GM12878 (cell line): ENCODE measurements around the gene MSH3.

Experiments
- CBX3 ChIP-seq: fragments of 200-600 bp; sonication (generic); IDR thresholded peaks from 2 replicates; pipeline ENCODE4 v1.6.1; 2016; ENCODE audit warnings: low read depth, borderline replicate concordance
- CHD4 ChIP-seq: fragments of 200-600 bp; sonication (generic); IDR thresholded peaks from 2 replicates; pipeline ENCODE4 v1.6.1; 2016; ENCODE audit warnings: mild to moderate bottlenecking
- CREM ChIP-seq: IDR thresholded peaks from 2 replicates; pipeline ENCODE4 v1.6.1; 2014; ENCODE audit warnings: antibody characterized with exemption, low read depth
- EP300 ChIP-seq, 2 experiments: fragments of 150-350 bp in 1 of 2; IDR thresholded peaks; 2 replicates each; pipeline ENCODE4 v1.6.1; 2011 to 2012; ENCODE audit warnings: low read depth in 2 of 2, low read length in 2 of 2, borderline replicate concordance in 1 of 2, improper control_type of control experiment in 1 of 2, inconsistent platforms in 1 of 2; ENCODE audit not compliant: control insufficient read depth in 1 of 2
- IKZF1 ChIP-seq: fragments of 450-650 bp; conservative IDR thresholded peaks from 2 replicates; pipeline ENCODE4 v1.6.1; 2017; ENCODE audit warnings: antibody characterized with exemption, mild to moderate bottlenecking
- NR2F1 ChIP-seq: fragments of 450-650 bp; conservative IDR thresholded peaks from 2 replicates; pipeline ENCODE4 v1.6.1; 2017; ENCODE audit warnings: mild to moderate bottlenecking
- PAX5 ChIP-seq: IDR thresholded peaks from 2 replicates; pipeline ENCODE4 v1.6.1; 2011; ENCODE audit warnings: low read depth, low read length, borderline replicate concordance
- POU2F2 ChIP-seq: IDR thresholded peaks from 3 replicates; pipeline ENCODE4 v1.6.1; 2011; ENCODE audit warnings: low read depth, mild to moderate bottlenecking, low read length, borderline replicate concordance
- RELA ChIP-seq: fragments of 450-650 bp; IDR thresholded peaks from 2 replicates; pipeline ENCODE4 v1.8.0; 2014; ENCODE audit warnings: borderline replicate concordance; ENCODE audit not compliant: partially characterized antibody
- SMARCA5 ChIP-seq: fragments of 450-650 bp; IDR thresholded peaks from 2 replicates; pipeline ENCODE4 v1.6.1; 2017; ENCODE audit warnings: mild to moderate bottlenecking
- SRF ChIP-seq, 2 experiments: IDR thresholded peaks; 2 replicates each; pipeline ENCODE4 v1.6.1; 2011; ENCODE audit warnings: low read depth in 2 of 2, low read length in 2 of 2, mild to moderate bottlenecking in 1 of 2, moderate library complexity in 1 of 2
- ZNF207 ChIP-seq: fragments of 450-650 bp; IDR thresholded peaks from 2 replicates; pipeline ENCODE4 v1.6.1; 2014; ENCODE audit warnings: antibody characterized with exemption, mild to moderate bottlenecking, borderline replicate concordance
- ZNF217 ChIP-seq: fragments of 450-650 bp; IDR thresholded peaks from 2 replicates; pipeline ENCODE4 v1.6.1; 2017; ENCODE audit warnings: antibody characterized with exemption, mild to moderate bottlenecking
- TF ChIP-seq, protein P1 (sequence below), 3 experiments: IDR thresholded peaks in 2 of 3; conservative IDR thresholded peaks in 1 of 3; 2 replicates each; pipeline ENCODE4 v1.5.1; 2011; ENCODE audit warnings: low read depth in 3 of 3, low read length in 3 of 3, mild to moderate bottlenecking in 3 of 3, control low read depth in 2 of 3, moderate library complexity in 2 of 3, inconsistent platforms in 1 of 3, mixed read lengths in 1 of 3; ENCODE audit not compliant: control insufficient read depth in 2 of 3, insufficient read depth in 1 of 3; ENCODE audit errors: extremely low read depth in 1 of 3

GRCh38 chr5:80607343-80607742 is 47.1 kb upstream of the MSH3 start:
- no peak for TF ChIP-seq IKZF1
- TF ChIP-seq EP300 (IDR thresholded peaks at IDR 0.05; ENCODE audit: borderline replicate concordance in 1 of 2, control insufficient read depth in 1 of 2, low read depth in 2 of 2, low read length in 2 of 2) = no peak
- no peak for TF ChIP-seq CHD4
- TF ChIP-seq, protein P1, sequence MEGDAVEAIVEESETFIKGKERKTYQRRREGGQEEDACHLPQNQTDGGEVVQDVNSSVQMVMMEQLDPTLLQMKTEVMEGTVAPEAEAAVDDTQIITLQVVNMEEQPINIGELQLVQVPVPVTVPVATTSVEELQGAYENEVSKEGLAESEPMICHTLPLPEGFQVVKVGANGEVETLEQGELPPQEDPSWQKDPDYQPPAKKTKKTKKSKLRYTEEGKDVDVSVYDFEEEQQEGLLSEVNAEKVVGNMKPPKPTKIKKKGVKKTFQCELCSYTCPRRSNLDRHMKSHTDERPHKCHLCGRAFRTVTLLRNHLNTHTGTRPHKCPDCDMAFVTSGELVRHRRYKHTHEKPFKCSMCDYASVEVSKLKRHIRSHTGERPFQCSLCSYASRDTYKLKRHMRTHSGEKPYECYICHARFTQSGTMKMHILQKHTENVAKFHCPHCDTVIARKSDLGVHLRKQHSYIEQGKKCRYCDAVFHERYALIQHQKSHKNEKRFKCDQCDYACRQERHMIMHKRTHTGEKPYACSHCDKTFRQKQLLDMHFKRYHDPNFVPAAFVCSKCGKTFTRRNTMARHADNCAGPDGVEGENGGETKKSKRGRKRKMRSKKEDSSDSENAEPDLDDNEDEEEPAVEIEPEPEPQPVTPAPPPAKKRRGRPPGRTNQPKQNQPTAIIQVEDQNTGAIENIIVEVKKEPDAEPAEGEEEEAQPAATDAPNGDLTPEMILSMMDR (IDR thresholded peaks at IDR 0.05 in 2 of 3, conservative IDR thresholded peaks at IDR 0.05 in 1 of 3; ENCODE audit: control insufficient read depth in 2 of 3, extremely low read depth in 1 of 3, insufficient read depth in 1 of 3, low read depth in 3 of 3, low read length in 3 of 3) = no peak
- TF ChIP-seq PAX5 = no peak
- no peak for TF ChIP-seq SMARCA5
- TF ChIP-seq CBX3 = no peak
- TF ChIP-seq CREM = no peak
- no peak for TF ChIP-seq SRF (IDR thresholded peaks at IDR 0.05; ENCODE audit: low read depth in 2 of 2, low read length in 2 of 2)
- no peak for TF ChIP-seq RELA
- TF ChIP-seq ZNF217 = no peak
- TF ChIP-seq NR2F1 = no peak
- TF ChIP-seq POU2F2 = no peak
- TF ChIP-seq ZNF207 = no peak
